Trophoblast cell (in vitro differentiated cells and primary cell): Measurements from ENCODE around the gene WNT9A. TPM values are rescaled to one million over a fixed set of nuclear protein-coding genes. Genes with fewer than 3 reads are reported as not detected.
A peak's percentile ranks its signal among the peaks of the same experiment; 100 is the strongest.

Experiments used
- DNase-seq, 2 donors: peaks; one replicate each; pipeline ENCODE4 v3.0.0-alpha.2; 2016
- H2AFZ ChIP-seq: 2 replicates; pipeline ENCODE4 v1.6.1; 2013; ENCODE audit warnings: low read length, moderate library complexity, mild to moderate bottlenecking; ENCODE audit not compliant: insufficient read depth, poor library complexity
- H2AK5ac ChIP-seq: 2 replicates; pipeline ENCODE4 v1.6.1; 2013; ENCODE audit warnings: mild to moderate bottlenecking, low read length
- H2BK120ac ChIP-seq: 2 replicates; pipeline ENCODE4 v1.6.1; 2013; ENCODE audit warnings: low read length, mild to moderate bottlenecking, moderate library complexity; ENCODE audit not compliant: insufficient read depth, poor library complexity
- H2BK12ac ChIP-seq: 2 replicates; pipeline ENCODE4 v1.6.1; 2013; ENCODE audit warnings: mild to moderate bottlenecking, low read length, moderate library complexity
- H2BK5ac ChIP-seq: 2 replicates; pipeline ENCODE4 v1.6.1; 2013; ENCODE audit warnings: low read length, low read depth, moderate library complexity, mild to moderate bottlenecking; ENCODE audit not compliant: poor library complexity
- H3K14ac ChIP-seq: 2 replicates; pipeline ENCODE4 v1.6.1; 2013; ENCODE audit warnings: mild to moderate bottlenecking, low read length
- H3K18ac ChIP-seq: 2 replicates; pipeline ENCODE4 v1.6.1; 2013; ENCODE audit warnings: mild to moderate bottlenecking, low read length
- H3K23ac ChIP-seq: 2 replicates; pipeline ENCODE4 v1.6.1; 2013; ENCODE audit warnings: low read length
- H3K27ac ChIP-seq: 2 replicates; pipeline ENCODE4 v1.5.1; 2013; ENCODE audit warnings: low read depth, mild to moderate bottlenecking, inconsistent platforms, low read length, moderate library complexity
- H3K27me3 ChIP-seq: 2 replicates; pipeline ENCODE4 v1.6.1; 2013; ENCODE audit warnings: inconsistent platforms, mild to moderate bottlenecking, low read length, moderate library complexity; ENCODE audit not compliant: insufficient read depth
- H3K36me3 ChIP-seq, 2 experiments: 1 replicate in 1 of 2; 2 replicates in 1 of 2; pipeline ENCODE4 v1.6.1; 2013; ENCODE audit warnings: low read length in 2 of 2, mild to moderate bottlenecking in 2 of 2, moderate library complexity in 1 of 2; ENCODE audit not compliant: insufficient read depth in 2 of 2, control insufficient read depth in 1 of 2
- H3K4ac ChIP-seq: 2 replicates; pipeline ENCODE4 v1.6.1; 2013; ENCODE audit warnings: low read depth, mild to moderate bottlenecking, low read length, moderate library complexity
- H3K4me1 ChIP-seq, 2 experiments: 1 replicate in 1 of 2; 2 replicates in 1 of 2; pipeline ENCODE4 v1.6.1; 2013; ENCODE audit warnings: low read length in 2 of 2, mild to moderate bottlenecking in 2 of 2, moderate library complexity in 1 of 2; ENCODE audit not compliant: insufficient read depth in 2 of 2, control insufficient read depth in 1 of 2
- H3K4me2 ChIP-seq: 2 replicates; pipeline ENCODE4 v1.6.1; 2013; ENCODE audit warnings: inconsistent platforms, mild to moderate bottlenecking, low read length, moderate library complexity
- H3K4me3 ChIP-seq: 2 replicates; pipeline ENCODE4 v1.5.1; 2013; ENCODE audit warnings: mild to moderate bottlenecking, low read depth, low read length, inconsistent platforms
- H3K79me1 ChIP-seq: one replicate; pipeline ENCODE4 v1.6.1; 2013; ENCODE audit warnings: low read length
- H3K79me2 ChIP-seq: 2 replicates; pipeline ENCODE4 v1.6.1; 2013; ENCODE audit warnings: low read length, mild to moderate bottlenecking; ENCODE audit not compliant: control insufficient read depth, insufficient read depth, poor library complexity
- H3K9ac ChIP-seq: 2 replicates; pipeline ENCODE4 v1.6.1; 2013; ENCODE audit warnings: mild to moderate bottlenecking, low read length
- H3K9me3 ChIP-seq: 2 replicates; pipeline ENCODE4 v1.6.1; 2013; ENCODE audit warnings: low read depth, mild to moderate bottlenecking, control low read depth, inconsistent platforms, low read length; ENCODE audit not compliant: insufficient read depth
- H4K12ac ChIP-seq: 2 replicates; pipeline ENCODE4 v1.6.1; 2013; ENCODE audit warnings: low read depth, mild to moderate bottlenecking, low read length, moderate library complexity
- H4K8ac ChIP-seq: 2 replicates; pipeline ENCODE4 v1.6.1; 2013; ENCODE audit warnings: low read depth, mild to moderate bottlenecking, low read length, moderate library complexity
- H4K91ac ChIP-seq: one replicate; pipeline ENCODE4 v1.6.1; 2013; ENCODE audit warnings: low read depth, mild to moderate bottlenecking, low read length, moderate library complexity
- whole genome bisulfite sequencing: extraction: QIAGEN DNeasy Blood & Tissue Kit; methylation state at CpG from one replicate; pipeline ENCODE4 v1.1.7; 2013; ENCODE audit warnings: missing lambda C conversion rate; ENCODE audit not compliant: insufficient read length, insufficient coverage; ENCODE audit errors: extremely low coverage; 5-methylcytosine and 5-hydroxymethylcytosine counted together
- polyA plus RNA-seq: library from polyadenylated mRNA; stranded (reverse); fragments of 200-250 nt; gene quantifications from 2 replicates; pipeline ENCODE4 v1.2.3, GENCODE V29; 2013

Gene WNT9A, protein sequence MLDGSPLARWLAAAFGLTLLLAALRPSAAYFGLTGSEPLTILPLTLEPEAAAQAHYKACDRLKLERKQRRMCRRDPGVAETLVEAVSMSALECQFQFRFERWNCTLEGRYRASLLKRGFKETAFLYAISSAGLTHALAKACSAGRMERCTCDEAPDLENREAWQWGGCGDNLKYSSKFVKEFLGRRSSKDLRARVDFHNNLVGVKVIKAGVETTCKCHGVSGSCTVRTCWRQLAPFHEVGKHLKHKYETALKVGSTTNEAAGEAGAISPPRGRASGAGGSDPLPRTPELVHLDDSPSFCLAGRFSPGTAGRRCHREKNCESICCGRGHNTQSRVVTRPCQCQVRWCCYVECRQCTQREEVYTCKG
- polyA plus RNA-seq = 5.1 and 5.7 TPM in 2 replicates

GRCh38 chr1:227947676-227948492, at the start of gene WNT9A:
WNT9A (minus strand) TSS chr1:227947932; CDS start chr1:227947887, 45 bp downstream.
- Histone ChIP-seq H3K9ac (peak within 1 kb of the TSS; percentile 74), H2BK120ac (peak within 1 kb of the TSS; percentile 12), H3K4me1 (peaks cover 18 to 26% of the 10 kb centered on the region in 2 experiments), H3K4ac (peak within 1 kb of the TSS; percentile 41), H3K27ac (peak within 1 kb of the TSS; percentile 19), H3K36me3 (no peaks in the 10 kb centered on the region), H4K91ac (peak within 1 kb of the TSS; percentile 58), H3K14ac (peak within 1 kb of the TSS; percentile 71), H4K8ac (peak within 1 kb of the TSS; percentile 60), H3K9me3 (no peaks in the 10 kb centered on the region), H2AFZ (peak within 1 kb of the TSS; percentile 37), H3K18ac (peak within 1 kb of the TSS; percentile 76), H3K79me2 (peaks cover 7% of the 10 kb centered on the region), H2BK12ac (peak within 1 kb of the TSS; percentile 7), H2BK5ac (no peak within 1 kb of the TSS), H3K4me2 (peak within 1 kb of the TSS; percentile 88), H3K79me1 (peaks cover 8% of the 10 kb centered on the region), H3K27me3 (no peaks in the 10 kb centered on the region), H2AK5ac (no peak within 1 kb of the TSS), H3K4me3 (peak within 1 kb of the TSS; percentile 80), H3K23ac (no peak within 1 kb of the TSS), H4K12ac (peak within 1 kb of the TSS; percentile 56)
- DNase-seq = peak; percentile 46 to 75
- WGBS = no CpG with 5 or more reads among the region's 120 CpGs

DNA sequence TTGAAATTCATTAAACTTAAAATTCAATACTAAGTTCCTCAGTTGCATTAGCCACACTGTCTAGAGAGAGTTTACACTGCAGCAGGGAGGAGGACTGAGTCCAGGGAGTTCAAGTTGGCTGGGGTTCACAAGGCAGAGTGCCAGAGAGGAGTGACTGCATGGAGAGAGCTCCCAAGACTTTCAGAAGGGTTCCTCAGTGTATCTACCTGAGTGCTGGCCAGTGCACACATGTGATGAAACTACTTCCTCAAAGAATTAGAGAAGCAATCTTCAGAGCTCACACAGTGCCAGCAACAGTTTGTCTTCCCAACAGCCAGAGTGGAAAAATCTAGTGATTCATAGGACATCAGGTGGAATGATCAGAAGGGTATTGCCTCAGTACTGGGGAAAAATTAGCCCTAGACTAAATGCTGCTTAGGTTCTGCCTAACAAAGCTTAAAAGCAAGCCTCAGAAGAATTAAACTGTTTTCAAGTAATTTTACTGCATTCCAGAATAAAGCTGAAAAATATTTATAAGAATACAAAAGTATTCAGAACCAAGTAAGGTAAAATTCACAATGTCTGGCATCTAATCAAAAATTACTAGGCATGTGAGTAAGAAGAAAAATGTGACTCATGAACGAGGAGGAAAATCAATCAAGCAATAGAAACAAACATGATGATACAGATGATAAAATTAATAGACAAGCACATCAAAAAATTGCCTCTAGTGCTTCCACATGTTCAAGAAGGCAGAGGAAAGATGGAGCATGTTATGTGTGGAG, 48.6 kb upstream of the WNT9A start:
- Histone ChIP-seq H2AK5ac (no peak overlapping the region), H3K9me3 (peaks cover 11% of the 10 kb centered on the region), H3K27ac (no peak overlapping the region), H3K4ac (no peak overlapping the region), H3K79me1 (no peaks in the 10 kb centered on the region), H2BK5ac (no peak overlapping the region), H4K91ac (no peak overlapping the region), H3K4me2 (no peak overlapping the region), H3K4me3 (no peak overlapping the region), H2BK12ac (no peak overlapping the region), H4K12ac (no peak overlapping the region), H3K27me3 (no peaks in the 10 kb centered on the region), H4K8ac (no peak overlapping the region), H3K4me1 (no peaks in the 10 kb centered on the region), H3K14ac (no peak overlapping the region), H3K18ac (no peak overlapping the region), H3K36me3 (no peaks in the 10 kb centered on the region), H3K79me2 (no peaks in the 10 kb centered on the region), H2BK120ac (no peak overlapping the region), H3K9ac (no peak overlapping the region), H3K23ac (no peak overlapping the region), H2AFZ (no peak overlapping the region)
- no peak for DNase-seq
- no CpG with 5 or more reads among the region's 1 CpG for WGBS

DNA sequence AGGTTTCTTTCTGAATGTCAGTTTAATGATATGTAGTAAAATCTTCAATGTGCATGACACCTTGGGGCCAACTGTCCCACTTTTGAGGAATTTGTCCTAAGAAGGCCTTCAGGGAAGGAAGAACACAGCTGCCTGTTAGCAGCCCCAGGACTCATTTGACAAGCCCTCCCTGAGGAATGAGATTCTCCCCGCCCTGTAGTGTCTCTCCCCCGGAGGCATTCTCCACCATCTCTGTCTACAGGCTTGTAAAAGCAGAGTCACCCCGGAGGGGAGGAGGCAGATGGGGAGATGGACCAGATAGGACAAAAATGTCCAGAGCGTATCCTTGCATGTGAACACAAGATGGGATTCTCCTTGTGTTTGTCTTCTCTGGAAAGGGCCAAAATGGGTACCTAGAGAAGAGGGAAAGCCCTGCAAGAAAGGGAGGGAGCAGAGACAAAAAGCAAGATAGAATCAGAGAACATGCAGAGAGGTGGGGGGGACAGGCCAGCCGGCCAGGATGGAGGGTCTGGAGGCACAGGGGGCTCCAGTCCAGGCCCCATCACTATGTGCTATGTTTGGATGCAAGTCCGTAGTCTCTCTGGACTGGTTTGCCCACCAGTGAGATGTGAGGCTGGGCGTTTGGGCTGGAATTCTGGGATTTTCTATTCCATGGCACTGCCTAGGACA, 47.0 kb upstream of the WNT9A start:
- no CpG with 5 or more reads among the region's 7 CpGs for WGBS
- H3K27me3 ChIP-seq = no peaks in the 10 kb centered on the region
- H3K36me3 ChIP-seq = no peaks in the 10 kb centered on the region
- no peak overlapping the region for H3K4ac ChIP-seq
- no peaks in the 10 kb centered on the region for H3K4me1 ChIP-seq
- H4K91ac ChIP-seq = no peak overlapping the region
- no peak overlapping the region for H2BK5ac ChIP-seq
- H3K23ac ChIP-seq = no peak overlapping the region
- no peak overlapping the region for H2BK12ac ChIP-seq
- peak overlapping the region; percentile 1 for H3K4me2 ChIP-seq
- no peak overlapping the region for H3K14ac ChIP-seq
- H3K79me2 ChIP-seq = no peaks in the 10 kb centered on the region
- peaks cover 11% of the 10 kb centered on the region for H3K9me3 ChIP-seq
- H3K18ac ChIP-seq = no peak overlapping the region
- no peak overlapping the region for H3K9ac ChIP-seq
- no peak overlapping the region for H4K8ac ChIP-seq
- H4K12ac ChIP-seq = no peak overlapping the region
- H3K27ac ChIP-seq = no peak overlapping the region
- no peaks in the 10 kb centered on the region for H3K79me1 ChIP-seq
- no peak overlapping the region for H3K4me3 ChIP-seq
- no peak overlapping the region for H2AK5ac ChIP-seq
- DNase-seq = peak; percentile 94 to 97
- no peak overlapping the region for H2AFZ ChIP-seq
- no peak overlapping the region for H2BK120ac ChIP-seq

- Histone ChIP-seq H3K14ac (no peak overlapping the region), H4K12ac (no peak overlapping the region), H3K79me1 (no peaks in the 10 kb centered on the region), H3K4me1 (no peaks in the 10 kb centered on the region), H3K36me3 (no peaks in the 10 kb centered on the region), H4K91ac (no peak overlapping the region), H4K8ac (no peak overlapping the region), H3K9ac (no peak overlapping the region), H2BK12ac (no peak overlapping the region), H2BK120ac (no peak overlapping the region), H3K27ac (no peak overlapping the region), H3K4ac (no peak overlapping the region), H3K79me2 (no peaks in the 10 kb centered on the region), H2AFZ (no peak overlapping the region), H3K18ac (no peak overlapping the region), H2AK5ac (no peak overlapping the region), H3K9me3 (peaks cover 2% of the 10 kb centered on the region), H3K4me3 (no peak overlapping the region), H3K27me3 (no peaks in the 10 kb centered on the region), H3K23ac (no peak overlapping the region), H3K4me2 (no peak overlapping the region), H2BK5ac (no peak overlapping the region)
- no CpG with 5 or more reads among the region's 2 CpGs for WGBS
- DNase-seq = no peak
Measured at GRCh38 chr1:227987181-227987580, 39.4 kb upstream of the WNT9A start.
